22Rv1 (cell line): ENCODE measurements around the gene GIT2.

Experiments
- ZFX ChIP-seq: fragments of 450-650 bp; IDR thresholded peaks from 2 replicates; pipeline ENCODE4 v1.6.1; 2017; ENCODE audit warnings: antibody characterized with exemption, borderline replicate concordance
- TF ChIP-seq, protein P1 (sequence below): fragments of 450-650 bp; IDR thresholded peaks from 2 replicates; pipeline ENCODE4 v1.5.1; 2017; ENCODE audit warnings: mild to moderate bottlenecking

DNA sequence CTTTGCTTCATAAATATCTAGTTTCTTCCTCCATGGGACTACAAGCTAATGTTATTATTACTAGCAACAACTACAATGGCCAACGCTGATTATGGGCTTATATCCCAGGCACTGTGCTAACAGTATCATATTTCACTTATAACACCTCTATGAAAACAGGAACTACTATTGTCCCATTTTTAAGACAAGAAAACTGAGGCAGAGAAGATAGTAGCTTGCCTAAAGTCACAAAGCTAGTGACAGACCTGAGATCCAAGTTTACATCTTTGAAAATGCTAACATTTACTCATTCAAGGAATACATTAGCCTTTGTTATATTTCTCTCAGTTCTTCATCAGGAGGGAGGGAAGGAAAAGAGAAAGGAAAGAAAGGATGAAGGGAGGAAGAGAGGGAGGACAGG is 32.8 kb downstream of the GIT2 start:
- TF ChIP-seq, protein P1, sequence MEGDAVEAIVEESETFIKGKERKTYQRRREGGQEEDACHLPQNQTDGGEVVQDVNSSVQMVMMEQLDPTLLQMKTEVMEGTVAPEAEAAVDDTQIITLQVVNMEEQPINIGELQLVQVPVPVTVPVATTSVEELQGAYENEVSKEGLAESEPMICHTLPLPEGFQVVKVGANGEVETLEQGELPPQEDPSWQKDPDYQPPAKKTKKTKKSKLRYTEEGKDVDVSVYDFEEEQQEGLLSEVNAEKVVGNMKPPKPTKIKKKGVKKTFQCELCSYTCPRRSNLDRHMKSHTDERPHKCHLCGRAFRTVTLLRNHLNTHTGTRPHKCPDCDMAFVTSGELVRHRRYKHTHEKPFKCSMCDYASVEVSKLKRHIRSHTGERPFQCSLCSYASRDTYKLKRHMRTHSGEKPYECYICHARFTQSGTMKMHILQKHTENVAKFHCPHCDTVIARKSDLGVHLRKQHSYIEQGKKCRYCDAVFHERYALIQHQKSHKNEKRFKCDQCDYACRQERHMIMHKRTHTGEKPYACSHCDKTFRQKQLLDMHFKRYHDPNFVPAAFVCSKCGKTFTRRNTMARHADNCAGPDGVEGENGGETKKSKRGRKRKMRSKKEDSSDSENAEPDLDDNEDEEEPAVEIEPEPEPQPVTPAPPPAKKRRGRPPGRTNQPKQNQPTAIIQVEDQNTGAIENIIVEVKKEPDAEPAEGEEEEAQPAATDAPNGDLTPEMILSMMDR = no peak
- TF ChIP-seq ZFX = no peak
